Mesenchymal stem cell (in vitro differentiated cells and primary cell): ENCODE data around the gene FXYD6.
"Not testable (repeated sequence)": the region's sequence is repeated elsewhere in the genome, so short reads cannot be mapped to it uniquely, and the experiment has no call there.

Experiments
- DNase-seq: peaks from one replicate; pipeline ENCODE4 v3.0.0-alpha.2; 2013
- H2AFZ ChIP-seq: one replicate; pipeline ENCODE4 v1.6.1; 2013; ENCODE audit warnings: low read depth, mild to moderate bottlenecking, control low read depth, inconsistent platforms, low read length, moderate library complexity
- H2AK5ac ChIP-seq: 2 replicates; pipeline ENCODE4 v1.6.1; 2013; ENCODE audit warnings: low read length, moderate library complexity, mild to moderate bottlenecking, inconsistent platforms; ENCODE audit not compliant: severe bottlenecking
- H2BK120ac ChIP-seq: one replicate; pipeline ENCODE4 v1.6.1; 2013; ENCODE audit warnings: low read depth, mild to moderate bottlenecking, inconsistent platforms, low read length, moderate library complexity
- H2BK12ac ChIP-seq, 2 experiments: one replicate each; pipeline ENCODE4 v1.6.1; 2013; ENCODE audit warnings: inconsistent platforms in 2 of 2, low read length in 2 of 2, mild to moderate bottlenecking in 2 of 2, moderate library complexity in 2 of 2, control low read depth in 1 of 2
- H2BK15ac ChIP-seq: one replicate; pipeline ENCODE4 v1.6.1; 2013; ENCODE audit warnings: mild to moderate bottlenecking, low read depth, inconsistent platforms; ENCODE audit not compliant: poor library complexity, severe bottlenecking
- H2BK5ac ChIP-seq: 2 replicates; pipeline ENCODE4 v1.6.1; 2013; ENCODE audit warnings: low read depth, mild to moderate bottlenecking, low read length, control low read depth, inconsistent platforms; ENCODE audit not compliant: poor library complexity, severe bottlenecking
- H3K14ac ChIP-seq, 2 experiments: one replicate each; pipeline ENCODE4 v1.6.1; 2013; ENCODE audit warnings: inconsistent platforms in 2 of 2, low read length in 2 of 2, control low read depth in 1 of 2, mild to moderate bottlenecking in 1 of 2, moderate library complexity in 1 of 2
- H3K18ac ChIP-seq, 2 experiments: one replicate each; pipeline ENCODE4 v1.6.1; 2013; ENCODE audit warnings: inconsistent platforms in 2 of 2, low read length in 2 of 2, control low read depth in 1 of 2, low read depth in 1 of 2, mild to moderate bottlenecking in 1 of 2
- H3K23ac ChIP-seq, 2 experiments: one replicate each; pipeline ENCODE4 v1.6.1; 2013; ENCODE audit warnings: inconsistent platforms in 2 of 2, low read length in 2 of 2, mild to moderate bottlenecking in 2 of 2, moderate library complexity in 2 of 2, control low read depth in 1 of 2
- H3K27ac ChIP-seq: 2 replicates; pipeline ENCODE4 v1.5.1; 2013; ENCODE audit warnings: mild to moderate bottlenecking, moderate library complexity, low read length, control low read depth, inconsistent platforms; ENCODE audit not compliant: poor library complexity, severe bottlenecking
- H3K27me3 ChIP-seq, 2 experiments: 2 replicates each; pipeline versions ENCODE4 v1.6.1 to v1.7.0; 2013; ENCODE audit warnings: low read length in 2 of 2, mild to moderate bottlenecking in 2 of 2, moderate library complexity in 2 of 2, control low read depth in 1 of 2, inconsistent platforms in 1 of 2; ENCODE audit not compliant: control insufficient read depth in 1 of 2, insufficient read depth in 1 of 2
- H3K36me3 ChIP-seq, 2 experiments: 2 replicates each; pipeline versions ENCODE4 v1.6.1 to v1.7.0; 2013; ENCODE audit warnings: low read length in 2 of 2, control low read depth in 1 of 2, inconsistent platforms in 1 of 2, low read depth in 1 of 2, mild to moderate bottlenecking in 1 of 2; ENCODE audit not compliant: insufficient read depth in 2 of 2, control insufficient read depth in 1 of 2
- H3K4ac ChIP-seq, 2 experiments: one replicate each; pipeline ENCODE4 v1.6.1; 2013; ENCODE audit warnings: inconsistent platforms in 2 of 2, low read length in 2 of 2, mild to moderate bottlenecking in 2 of 2, moderate library complexity in 2 of 2, control low read depth in 1 of 2, low read depth in 1 of 2
- H3K4me1 ChIP-seq: 2 replicates; pipeline ENCODE4 v1.6.1; 2013; ENCODE audit warnings: low read depth, low read length, control low read depth; ENCODE audit not compliant: control insufficient read depth, insufficient read depth
- H3K4me2 ChIP-seq: 2 replicates; pipeline ENCODE4 v1.6.1; 2013; ENCODE audit warnings: low read length, mild to moderate bottlenecking, inconsistent platforms; ENCODE audit not compliant: poor library complexity, severe bottlenecking
- H3K4me3 ChIP-seq, 2 experiments: 2 replicates each; pipeline versions ENCODE4 v1.5.1 to v1.7.0; 2013; ENCODE audit warnings: low read length in 2 of 2, mild to moderate bottlenecking in 2 of 2, control low read depth in 1 of 2, low read depth in 1 of 2; ENCODE audit not compliant: insufficient read depth in 1 of 2
- H3K79me1 ChIP-seq: replicated peaks from 2 replicates; pipeline ENCODE4 v1.6.1; 2013; ENCODE audit warnings: mild to moderate bottlenecking, control low read depth, low read length, inconsistent platforms; ENCODE audit not compliant: poor library complexity, severe bottlenecking
- H3K9ac ChIP-seq: 2 replicates; pipeline ENCODE4 v1.7.0; 2013; ENCODE audit warnings: mild to moderate bottlenecking, low read length, moderate library complexity
- H3K9me3 ChIP-seq: 2 replicates; pipeline ENCODE4 v1.7.0; 2013; ENCODE audit warnings: mild to moderate bottlenecking, low read length; ENCODE audit not compliant: control insufficient read depth
- H4K8ac ChIP-seq: one replicate; pipeline ENCODE4 v1.6.1; 2013; ENCODE audit warnings: inconsistent platforms, mild to moderate bottlenecking, low read length, moderate library complexity
- H4K91ac ChIP-seq: one replicate; pipeline ENCODE4 v1.6.1; 2013; ENCODE audit warnings: mild to moderate bottlenecking, low read length, inconsistent platforms
- WGBS: methylation state at CpG from one replicate; pipeline ENCODE4 v1.1.7; 2013; ENCODE audit warnings: mixed read lengths; 5-methylcytosine and 5-hydroxymethylcytosine counted together

Gene FXYD6

DNA sequence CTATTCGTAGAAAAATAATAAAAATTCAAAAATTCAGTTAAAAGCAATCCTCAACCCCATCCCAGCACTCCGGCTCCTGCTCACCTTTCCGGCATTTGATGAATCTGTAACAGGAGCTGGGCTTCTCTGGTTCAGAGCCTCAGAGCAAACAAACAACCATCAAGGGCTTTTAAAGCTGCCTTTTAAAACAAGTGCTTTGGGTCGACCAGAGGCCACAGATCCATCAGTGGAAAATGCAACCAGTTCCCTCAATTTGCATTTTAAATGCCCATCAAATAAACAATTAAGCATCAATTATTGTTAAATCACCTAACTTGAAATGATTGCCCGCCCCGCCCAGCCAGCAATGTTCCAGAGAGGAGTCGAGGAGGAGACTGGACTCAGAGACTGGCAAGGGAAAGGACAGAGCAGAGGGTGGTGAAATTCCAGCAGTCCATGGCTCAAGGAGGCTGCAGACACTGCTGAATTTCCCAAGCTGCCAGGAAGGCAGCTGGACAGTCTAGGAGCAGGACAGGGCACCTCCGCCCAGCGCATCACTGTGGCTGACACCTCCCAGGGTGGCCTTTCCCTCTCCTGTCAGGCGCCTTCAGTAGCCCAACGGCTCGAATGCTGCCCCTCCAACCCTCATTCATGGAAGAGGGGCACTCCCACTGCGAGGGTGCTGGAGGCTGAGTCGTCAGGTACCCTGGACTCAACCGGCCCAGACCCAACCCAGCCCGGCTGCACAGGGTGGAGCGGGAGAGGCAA is 7.5 kb downstream of the FXYD6 start:
- H3K27ac ChIP-seq = no peak overlapping the region
- H3K18ac ChIP-seq = no peak overlapping the region
- DNase-seq = no peak
- H4K8ac ChIP-seq = no peak overlapping the region
- no peak overlapping the region for H4K91ac ChIP-seq
- WGBS = 88% methylated on average over 16 of the region's 17 CpGs
- no peak overlapping the region for H3K9ac ChIP-seq
- no peak overlapping the region for H3K4me3 ChIP-seq
- H3K4me1 ChIP-seq = peaks cover 18% of the 10 kb centered on the region
- H2AFZ ChIP-seq = no peak overlapping the region
- H2AK5ac ChIP-seq = no peak overlapping the region
- no peak overlapping the region for H2BK15ac ChIP-seq
- H3K79me1 ChIP-seq = peaks cover 25% of the 10 kb centered on the region
- H3K14ac ChIP-seq = no peak overlapping the region
- no peak overlapping the region for H3K4ac ChIP-seq
- no peak overlapping the region for H3K23ac ChIP-seq
- peaks cover 0 to 15% of the 10 kb centered on the region in 2 experiments for H3K36me3 ChIP-seq
- H3K4me2 ChIP-seq = no peak overlapping the region
- H2BK12ac ChIP-seq = no peak overlapping the region
- H2BK120ac ChIP-seq = no peak overlapping the region
- H3K27me3 ChIP-seq = peaks cover 0 to 43% of the 10 kb centered on the region in 2 experiments
- no peaks in the 10 kb centered on the region for H3K9me3 ChIP-seq
- no peak overlapping the region for H2BK5ac ChIP-seq

DNA sequence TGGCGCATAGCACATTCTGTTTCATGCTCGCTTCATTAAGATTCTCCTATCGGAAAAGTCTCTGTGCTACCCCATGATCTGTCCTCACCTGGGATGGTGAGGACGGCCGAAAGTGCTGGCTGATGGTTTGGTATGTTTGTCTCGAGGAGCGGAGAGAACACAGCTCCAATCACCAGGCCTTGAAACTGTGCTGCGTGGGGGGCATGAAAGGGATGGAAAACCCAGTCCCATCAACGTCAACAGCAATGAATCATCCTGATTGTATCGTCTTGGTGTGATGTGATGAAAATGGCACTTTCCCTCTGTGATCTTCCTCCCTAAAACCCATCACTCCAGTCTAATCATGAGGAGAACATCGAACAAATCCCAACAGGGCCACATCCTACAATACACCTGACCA is 8.4 kb downstream of the FXYD6 start:
- H3K18ac ChIP-seq = no peak overlapping the region
- H3K36me3 ChIP-seq = peaks cover 0 to 15% of the 10 kb centered on the region in 2 experiments
- H2BK12ac ChIP-seq = no peak overlapping the region
- no peak overlapping the region for H2AK5ac ChIP-seq
- no peak overlapping the region for H4K8ac ChIP-seq
- no peak overlapping the region for H3K9ac ChIP-seq
- H3K27me3 ChIP-seq = peaks cover 0 to 34% of the 10 kb centered on the region in 2 experiments
- no peak overlapping the region for H3K4me2 ChIP-seq
- H2AFZ ChIP-seq = no peak overlapping the region
- H2BK15ac ChIP-seq = no peak overlapping the region
- no peak overlapping the region for H3K27ac ChIP-seq
- H3K14ac ChIP-seq = no peak overlapping the region
- H3K4ac ChIP-seq = no peak overlapping the region
- peaks cover 21% of the 10 kb centered on the region for H3K79me1 ChIP-seq
- H3K9me3 ChIP-seq = no peaks in the 10 kb centered on the region
- H3K23ac ChIP-seq = no peak overlapping the region
- no peak for DNase-seq
- H2BK5ac ChIP-seq = no peak overlapping the region
- no peak overlapping the region for H2BK120ac ChIP-seq
- no peak overlapping the region for H4K91ac ChIP-seq
- no peak overlapping the region for H3K4me3 ChIP-seq
- H3K4me1 ChIP-seq = peaks cover 18% of the 10 kb centered on the region
- 89% methylated on average over 10 of the region's 11 CpGs for WGBS

DNA sequence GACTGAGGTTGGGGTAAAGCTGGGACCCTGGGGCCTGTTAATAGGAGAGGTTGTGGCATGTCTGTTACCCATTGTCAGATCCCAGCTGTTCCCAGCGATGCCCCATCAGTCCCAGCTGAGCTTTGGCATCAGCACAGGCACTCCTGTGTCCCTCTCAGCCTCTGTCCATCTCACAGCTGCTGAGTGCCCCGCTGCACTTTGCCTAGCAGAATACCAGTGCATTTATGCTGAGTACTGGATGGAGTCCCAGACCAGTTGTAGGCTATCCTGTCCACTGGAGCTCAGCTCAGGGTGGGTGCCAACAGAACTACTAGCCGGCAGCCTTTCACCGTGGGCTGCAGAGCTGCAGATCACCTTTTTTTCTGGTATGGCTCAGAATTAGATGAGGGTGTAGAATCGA is 9.9 kb downstream of the FXYD6 start:
- Histone ChIP-seq H2AFZ (no peak overlapping the region), H3K23ac (no peak overlapping the region), H3K4me3 (no peak overlapping the region), H3K18ac (no peak overlapping the region), H3K36me3 (peaks cover 0 to 10% of the 10 kb centered on the region in 2 experiments), H3K9me3 (no peaks in the 10 kb centered on the region), H2BK5ac (no peak overlapping the region), H3K27me3 (peaks cover 0 to 22% of the 10 kb centered on the region in 2 experiments), H3K27ac (no peak overlapping the region), H3K14ac (no peak overlapping the region), H4K8ac (no peak overlapping the region), H4K91ac (no peak overlapping the region), H3K4me2 (no peak overlapping the region), H3K9ac (no peak overlapping the region), H2BK120ac (no peak overlapping the region), H3K4me1 (peaks cover 26% of the 10 kb centered on the region), H2BK12ac (no peak overlapping the region), H3K79me1 (peaks cover 23% of the 10 kb centered on the region), H3K4ac (no peak overlapping the region), H2AK5ac (no peak overlapping the region), H2BK15ac (no peak overlapping the region)
- no peak for DNase-seq
- WGBS = 92% methylated on average over 5 of the region's 5 CpGs

DNA sequence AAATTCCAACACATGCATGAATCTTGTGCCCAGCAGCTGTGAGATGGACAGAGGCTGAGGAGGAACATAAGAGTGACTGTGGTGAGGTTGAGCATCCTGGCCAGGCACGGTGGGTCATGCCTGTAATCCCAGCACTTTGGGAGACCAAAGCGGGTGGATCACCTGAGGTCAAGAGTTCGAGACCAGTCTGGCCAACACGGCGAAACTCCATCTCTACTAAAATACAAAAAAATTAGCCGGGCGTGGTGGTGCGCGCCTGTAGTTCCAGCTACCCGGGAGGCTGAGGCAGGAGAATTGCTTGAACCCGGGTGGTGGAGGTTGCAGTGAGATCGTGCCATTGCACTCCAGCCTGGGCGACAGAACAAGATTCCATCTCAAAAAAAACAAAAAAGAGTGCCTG is 10.9 kb downstream of the FXYD6 start:
- not testable (repeated sequence) for H3K9ac ChIP-seq, H4K8ac ChIP-seq, H2BK12ac ChIP-seq, H3K4me2 ChIP-seq, H3K18ac ChIP-seq, H2BK5ac ChIP-seq, H3K23ac ChIP-seq, H4K91ac ChIP-seq, H3K14ac ChIP-seq, DNase-seq, H3K4me3 ChIP-seq, H3K27ac ChIP-seq, H3K9me3 ChIP-seq, H2AFZ ChIP-seq, H3K4ac ChIP-seq, H2BK120ac ChIP-seq, H2AK5ac ChIP-seq, H2BK15ac ChIP-seq
- WGBS = 95% methylated on average over 13 of the region's 13 CpGs
- Histone ChIP-seq H3K79me1 (peaks cover 25% of the 10 kb centered on the region), H3K27me3 (peaks cover 0 to 19% of the 10 kb centered on the region in 2 experiments), H3K36me3 (peaks cover 0 to 10% of the 10 kb centered on the region in 2 experiments), H3K4me1 (peaks cover 30% of the 10 kb centered on the region)
